ENCODE results near the gene SPATA46. TPM values are rescaled to one million over a fixed set of nuclear protein-coding genes. Genes with fewer than 3 reads are reported as not detected.

The SPATA46 gene
- total and polyA plus RNA-seq, 2 experiments from 2014 or later = not detected

- no peak overlapping the region for H2AFZ ChIP-seq
- TF ChIP-seq ZNF114 (CRISPR knock-in tag; IDR thresholded peaks at IDR 0.05) = no peak
- TF ChIP-seq EZH2 (IDR thresholded peaks at IDR 0.05; ENCODE audit: low read depth, unreplicated experiment) = no peak
- no peak for TF ChIP-seq STAT1 (IDR thresholded peaks at IDR 0.05; ENCODE audit: unreplicated experiment)
- TF ChIP-seq POLR2AphosphoS5 (IDR thresholded peaks at IDR 0.05; ENCODE audit: low read depth) = no peak
- no peak for TF ChIP-seq JUNB (IDR thresholded peaks at IDR 0.05; ENCODE audit: unreplicated experiment)
- TF ChIP-seq, protein P1, sequence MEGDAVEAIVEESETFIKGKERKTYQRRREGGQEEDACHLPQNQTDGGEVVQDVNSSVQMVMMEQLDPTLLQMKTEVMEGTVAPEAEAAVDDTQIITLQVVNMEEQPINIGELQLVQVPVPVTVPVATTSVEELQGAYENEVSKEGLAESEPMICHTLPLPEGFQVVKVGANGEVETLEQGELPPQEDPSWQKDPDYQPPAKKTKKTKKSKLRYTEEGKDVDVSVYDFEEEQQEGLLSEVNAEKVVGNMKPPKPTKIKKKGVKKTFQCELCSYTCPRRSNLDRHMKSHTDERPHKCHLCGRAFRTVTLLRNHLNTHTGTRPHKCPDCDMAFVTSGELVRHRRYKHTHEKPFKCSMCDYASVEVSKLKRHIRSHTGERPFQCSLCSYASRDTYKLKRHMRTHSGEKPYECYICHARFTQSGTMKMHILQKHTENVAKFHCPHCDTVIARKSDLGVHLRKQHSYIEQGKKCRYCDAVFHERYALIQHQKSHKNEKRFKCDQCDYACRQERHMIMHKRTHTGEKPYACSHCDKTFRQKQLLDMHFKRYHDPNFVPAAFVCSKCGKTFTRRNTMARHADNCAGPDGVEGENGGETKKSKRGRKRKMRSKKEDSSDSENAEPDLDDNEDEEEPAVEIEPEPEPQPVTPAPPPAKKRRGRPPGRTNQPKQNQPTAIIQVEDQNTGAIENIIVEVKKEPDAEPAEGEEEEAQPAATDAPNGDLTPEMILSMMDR (conservative IDR thresholded peaks at IDR 0.05; ENCODE audit: low read depth in 2 of 2) = no peak
- TF ChIP-seq, protein P2, sequence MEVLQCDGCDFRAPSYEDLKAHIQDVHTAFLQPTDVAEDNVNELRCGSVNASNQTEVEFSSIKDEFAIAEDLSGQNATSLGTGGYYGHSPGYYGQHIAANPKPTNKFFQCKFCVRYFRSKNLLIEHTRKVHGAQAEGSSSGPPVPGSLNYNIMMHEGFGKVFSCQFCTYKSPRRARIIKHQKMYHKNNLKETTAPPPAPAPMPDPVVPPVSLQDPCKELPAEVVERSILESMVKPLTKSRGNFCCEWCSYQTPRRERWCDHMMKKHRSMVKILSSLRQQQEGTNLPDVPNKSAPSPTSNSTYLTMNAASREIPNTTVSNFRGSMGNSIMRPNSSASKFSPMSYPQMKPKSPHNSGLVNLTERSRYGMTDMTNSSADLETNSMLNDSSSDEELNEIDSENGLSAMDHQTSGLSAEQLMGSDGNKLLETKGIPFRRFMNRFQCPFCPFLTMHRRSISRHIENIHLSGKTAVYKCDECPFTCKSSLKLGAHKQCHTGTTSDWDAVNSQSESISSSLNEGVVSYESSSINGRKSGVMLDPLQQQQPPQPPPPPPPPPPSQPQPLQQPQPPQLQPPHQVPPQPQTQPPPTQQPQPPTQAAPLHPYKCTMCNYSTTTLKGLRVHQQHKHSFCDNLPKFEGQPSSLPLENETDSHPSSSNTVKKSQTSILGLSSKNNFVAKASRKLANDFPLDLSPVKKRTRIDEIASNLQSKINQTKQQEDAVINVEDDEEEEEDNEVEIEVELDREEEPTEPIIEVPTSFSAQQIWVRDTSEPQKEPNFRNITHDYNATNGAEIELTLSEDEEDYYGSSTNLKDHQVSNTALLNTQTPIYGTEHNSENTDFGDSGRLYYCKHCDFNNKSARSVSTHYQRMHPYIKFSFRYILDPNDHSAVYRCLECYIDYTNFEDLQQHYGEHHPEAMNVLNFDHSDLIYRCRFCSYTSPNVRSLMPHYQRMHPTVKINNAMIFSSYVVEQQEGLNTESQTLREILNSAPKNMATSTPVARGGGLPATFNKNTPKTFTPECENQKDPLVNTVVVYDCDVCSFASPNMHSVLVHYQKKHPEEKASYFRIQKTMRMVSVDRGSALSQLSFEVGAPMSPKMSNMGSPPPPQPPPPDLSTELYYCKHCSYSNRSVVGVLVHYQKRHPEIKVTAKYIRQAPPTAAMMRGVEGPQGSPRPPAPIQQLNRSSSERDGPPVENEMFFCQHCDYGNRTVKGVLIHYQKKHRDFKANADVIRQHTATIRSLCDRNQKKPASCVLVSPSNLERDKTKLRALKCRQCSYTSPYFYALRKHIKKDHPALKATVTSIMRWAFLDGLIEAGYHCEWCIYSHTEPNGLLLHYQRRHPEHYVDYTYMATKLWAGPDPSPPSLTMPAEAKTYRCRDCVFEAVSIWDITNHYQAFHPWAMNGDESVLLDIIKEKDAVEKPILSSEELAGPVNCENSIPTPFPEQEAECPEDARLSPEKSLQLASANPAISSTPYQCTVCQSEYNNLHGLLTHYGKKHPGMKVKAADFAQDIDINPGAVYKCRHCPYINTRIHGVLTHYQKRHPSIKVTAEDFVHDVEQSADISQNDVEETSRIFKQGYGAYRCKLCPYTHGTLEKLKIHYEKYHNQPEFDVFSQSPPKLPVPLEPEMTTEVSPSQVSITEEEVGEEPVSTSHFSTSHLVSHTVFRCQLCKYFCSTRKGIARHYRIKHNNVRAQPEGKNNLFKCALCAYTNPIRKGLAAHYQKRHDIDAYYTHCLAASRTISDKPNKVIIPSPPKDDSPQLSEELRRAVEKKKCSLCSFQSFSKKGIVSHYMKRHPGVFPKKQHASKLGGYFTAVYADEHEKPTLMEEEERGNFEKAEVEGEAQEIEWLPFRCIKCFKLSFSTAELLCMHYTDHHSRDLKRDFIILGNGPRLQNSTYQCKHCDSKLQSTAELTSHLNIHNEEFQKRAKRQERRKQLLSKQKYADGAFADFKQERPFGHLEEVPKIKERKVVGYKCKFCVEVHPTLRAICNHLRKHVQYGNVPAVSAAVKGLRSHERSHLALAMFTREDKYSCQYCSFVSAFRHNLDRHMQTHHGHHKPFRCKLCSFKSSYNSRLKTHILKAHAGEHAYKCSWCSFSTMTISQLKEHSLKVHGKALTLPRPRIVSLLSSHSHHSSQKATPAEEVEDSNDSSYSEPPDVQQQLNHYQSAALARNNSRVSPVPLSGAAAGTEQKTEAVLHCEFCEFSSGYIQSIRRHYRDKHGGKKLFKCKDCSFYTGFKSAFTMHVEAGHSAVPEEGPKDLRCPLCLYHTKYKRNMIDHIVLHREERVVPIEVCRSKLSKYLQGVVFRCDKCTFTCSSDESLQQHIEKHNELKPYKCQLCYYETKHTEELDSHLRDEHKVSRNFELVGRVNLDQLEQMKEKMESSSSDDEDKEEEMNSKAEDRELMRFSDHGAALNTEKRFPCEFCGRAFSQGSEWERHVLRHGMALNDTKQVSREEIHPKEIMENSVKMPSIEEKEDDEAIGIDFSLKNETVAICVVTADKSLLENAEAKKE (CRISPR knock-in tag; IDR thresholded peaks at IDR 0.05) = no peak
- TF ChIP-seq REST (IDR thresholded peaks at IDR 0.05; ENCODE audit: unreplicated experiment) = no peak
- TF ChIP-seq CREB1 (CRISPR knock-in tag; IDR thresholded peaks at IDR 0.05; ENCODE audit: low read depth) = no peak
- no peak for TF ChIP-seq EZH2phosphoT487 (IDR thresholded peaks at IDR 0.05; ENCODE audit: unreplicated experiment)
- TF ChIP-seq NANOG (IDR thresholded peaks at IDR 0.05; ENCODE audit: borderline replicate concordance) = no peak
- no peak for TF ChIP-seq ZNF331 (CRISPR knock-in tag; IDR thresholded peaks at IDR 0.05; ENCODE audit: low read depth)
- no peak for TF ChIP-seq ETS1 (IDR thresholded peaks at IDR 0.05)
- Mint-ChIP-seq H3K4me3 (no peak overlapping the region), H3K27ac (no peak overlapping the region), H3K9me3 (no peaks in the 10 kb centered on the region), H3K4me1 (peaks cover 16% of the 10 kb centered on the region), H3K36me3 (ENCODE audit: low read depth) (no peaks in the 10 kb centered on the region), H3K27me3 (ENCODE audit: insufficient read depth, low read depth, poor library complexity) (peaks cover 3% of the 10 kb centered on the region)
- DNase-seq (ENCODE audit: low spot score) (no peak), ATAC-seq (no peak)
- H3F3A ChIP-seq (replicated peaks; ENCODE audit: low read depth) = no peaks in the 10 kb centered on the region
- H4K20me1 ChIP-seq (replicated peaks; ENCODE audit: insufficient read depth) = no peaks in the 10 kb centered on the region; the same call in 1 of the 2 replicates
- H3K4me2 ChIP-seq = no peak overlapping the region
- no peak overlapping the region for H3K27ac ChIP-seq (ENCODE audit: low read depth)
- H3K27me3 ChIP-seq (ENCODE audit: insufficient read depth) = no peaks in the 10 kb centered on the region
- H3K79me2 ChIP-seq (replicated peaks; ENCODE audit: insufficient read depth) = no peaks in the 10 kb centered on the region
- H3K4me3 ChIP-seq = no peak overlapping the region
- no peaks in the 10 kb centered on the region for H3K36me3 ChIP-seq (ENCODE audit: insufficient read depth)
- no peaks in the 10 kb centered on the region for H3K9me2 ChIP-seq (ENCODE audit: insufficient read depth)
- peaks cover 2% of the 10 kb centered on the region; the same call in 1 of the 2 replicates for H3K4me1 ChIP-seq (ENCODE audit: insufficient read depth)
Measured at GRCh38 chr1:162328512-162328911, 48.1 kb downstream of the SPATA46 start.
